ENCODE data around the gene ME3.

GRCh38 chr11:86582898-86583297 lies 89.5 kb downstream of the ME3 start:
- TF ChIP-seq, protein P1, sequence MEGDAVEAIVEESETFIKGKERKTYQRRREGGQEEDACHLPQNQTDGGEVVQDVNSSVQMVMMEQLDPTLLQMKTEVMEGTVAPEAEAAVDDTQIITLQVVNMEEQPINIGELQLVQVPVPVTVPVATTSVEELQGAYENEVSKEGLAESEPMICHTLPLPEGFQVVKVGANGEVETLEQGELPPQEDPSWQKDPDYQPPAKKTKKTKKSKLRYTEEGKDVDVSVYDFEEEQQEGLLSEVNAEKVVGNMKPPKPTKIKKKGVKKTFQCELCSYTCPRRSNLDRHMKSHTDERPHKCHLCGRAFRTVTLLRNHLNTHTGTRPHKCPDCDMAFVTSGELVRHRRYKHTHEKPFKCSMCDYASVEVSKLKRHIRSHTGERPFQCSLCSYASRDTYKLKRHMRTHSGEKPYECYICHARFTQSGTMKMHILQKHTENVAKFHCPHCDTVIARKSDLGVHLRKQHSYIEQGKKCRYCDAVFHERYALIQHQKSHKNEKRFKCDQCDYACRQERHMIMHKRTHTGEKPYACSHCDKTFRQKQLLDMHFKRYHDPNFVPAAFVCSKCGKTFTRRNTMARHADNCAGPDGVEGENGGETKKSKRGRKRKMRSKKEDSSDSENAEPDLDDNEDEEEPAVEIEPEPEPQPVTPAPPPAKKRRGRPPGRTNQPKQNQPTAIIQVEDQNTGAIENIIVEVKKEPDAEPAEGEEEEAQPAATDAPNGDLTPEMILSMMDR (IDR thresholded peaks at IDR 0.05): no peak
- no peak for TF ChIP-seq POLR2A (IDR thresholded peaks at IDR 0.05)

Data from right lobe of liver (tissue), 4 donors.